Vagina (tissue), 2 donors: ENCODE results near the gene SLC22A23. TPM values are rescaled to one million over a fixed set of nuclear protein-coding genes. Genes with fewer than 3 reads are reported as not detected.

Experiments
- DNase-seq, 2 donors: peaks; one replicate each; pipeline ENCODE4 v3.0.0-alpha.2; 2017; ENCODE audit errors: extremely low spot score in 2 of 2
- H3K27ac ChIP-seq: fragments of 200-600 bp; sonication (generic); one replicate; pipeline ENCODE4 v1.5.1; 2019
- H3K27me3 ChIP-seq: fragments of 200-600 bp; sonication (generic); one replicate; pipeline ENCODE4 v1.5.1; 2019
- H3K36me3 ChIP-seq, 2 donors: fragments of 200-600 bp; sonication (generic); one replicate each; pipeline ENCODE4 v1.5.1; 2017 to 2019
- H3K4me1 ChIP-seq: fragments of 200-600 bp; sonication (generic); one replicate; pipeline ENCODE4 v1.5.1; 2019
- H3K4me3 ChIP-seq, 2 donors: fragments of 200-600 bp; sonication (generic); 1 replicate in 1 of 2; 2 replicates in 1 of 2; pipeline ENCODE4 v1.5.1; 2016 to 2019
- H3K9me3 ChIP-seq: fragments of 200-600 bp; sonication (generic); one replicate; pipeline ENCODE4 v1.5.1; 2019
- POLR2A ChIP-seq, 2 donors: fragments of 450-650 bp; IDR thresholded peaks; one replicate each; pipeline ENCODE4 v1.6.1; 2017; ENCODE audit warnings: antibody characterized with exemption in 2 of 2, mild to moderate bottlenecking in 2 of 2, moderate library complexity in 2 of 2
- POLR2AphosphoS5 ChIP-seq, 2 donors: sonication (generic); formaldehyde crosslinking; IDR thresholded peaks; one replicate each; pipeline ENCODE4 v1.9.0; 2017; ENCODE audit warnings: antibody characterized with exemption in 2 of 2, mild to moderate bottlenecking in 2 of 2, low read depth in 1 of 2; ENCODE audit not compliant: insufficient read depth in 1 of 2
- intact Hi-C: fragments of 100-400 bp; cut with DNase I; formaldehyde crosslinking; loops from one replicate; pipeline ENCODE4 v1.15.1; 2023
- total RNA-seq: library from RNA; depleted of rRNA; stranded (reverse); fragments of >200 nt; gene quantifications from one replicate; pipeline ENCODE4 v1.2.3, GENCODE V29; 2016
- TF ChIP-seq, protein P1 (sequence below), 3 experiments: fragments of 450-650 bp in 2 of 3; fragments of 200-600 bp in 1 of 3; sonication (generic) in 1 of 3; IDR thresholded peaks; one replicate each; pipeline ENCODE4 v1.5.1; 2017 to 2019; ENCODE audit warnings: antibody characterized with exemption in 3 of 3, mild to moderate bottlenecking in 2 of 3, moderate library complexity in 2 of 3

SLC22A23 gene
- total RNA-seq, 1 donor from 2014 or later: 40.5 TPM

GRCh38 chr6:3453413-3454272, 3.2 kb downstream of the SLC22A23 start:
- no peaks in the 10 kb centered on the region for H3K9me3 ChIP-seq
- no peak overlapping the region for H3K4me3 ChIP-seq
- DNase-seq: no peak
- H3K4me1 ChIP-seq: peaks cover 36% of the 10 kb centered on the region
- TF ChIP-seq, protein P1, sequence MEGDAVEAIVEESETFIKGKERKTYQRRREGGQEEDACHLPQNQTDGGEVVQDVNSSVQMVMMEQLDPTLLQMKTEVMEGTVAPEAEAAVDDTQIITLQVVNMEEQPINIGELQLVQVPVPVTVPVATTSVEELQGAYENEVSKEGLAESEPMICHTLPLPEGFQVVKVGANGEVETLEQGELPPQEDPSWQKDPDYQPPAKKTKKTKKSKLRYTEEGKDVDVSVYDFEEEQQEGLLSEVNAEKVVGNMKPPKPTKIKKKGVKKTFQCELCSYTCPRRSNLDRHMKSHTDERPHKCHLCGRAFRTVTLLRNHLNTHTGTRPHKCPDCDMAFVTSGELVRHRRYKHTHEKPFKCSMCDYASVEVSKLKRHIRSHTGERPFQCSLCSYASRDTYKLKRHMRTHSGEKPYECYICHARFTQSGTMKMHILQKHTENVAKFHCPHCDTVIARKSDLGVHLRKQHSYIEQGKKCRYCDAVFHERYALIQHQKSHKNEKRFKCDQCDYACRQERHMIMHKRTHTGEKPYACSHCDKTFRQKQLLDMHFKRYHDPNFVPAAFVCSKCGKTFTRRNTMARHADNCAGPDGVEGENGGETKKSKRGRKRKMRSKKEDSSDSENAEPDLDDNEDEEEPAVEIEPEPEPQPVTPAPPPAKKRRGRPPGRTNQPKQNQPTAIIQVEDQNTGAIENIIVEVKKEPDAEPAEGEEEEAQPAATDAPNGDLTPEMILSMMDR (IDR thresholded peaks at IDR 0.05): no peak
- TF ChIP-seq POLR2AphosphoS5 (IDR thresholded peaks at IDR 0.05; ENCODE audit: insufficient read depth in 1 of 2, low read depth in 1 of 2): no peak
- TF ChIP-seq POLR2A (IDR thresholded peaks at IDR 0.05): no peak
- intact Hi-C loops: no loop called here
- peaks cover 4% of the 10 kb centered on the region for H3K27me3 ChIP-seq
- no peak overlapping the region for H3K27ac ChIP-seq
- H3K36me3 ChIP-seq: no peaks in the 10 kb centered on the region

DNA sequence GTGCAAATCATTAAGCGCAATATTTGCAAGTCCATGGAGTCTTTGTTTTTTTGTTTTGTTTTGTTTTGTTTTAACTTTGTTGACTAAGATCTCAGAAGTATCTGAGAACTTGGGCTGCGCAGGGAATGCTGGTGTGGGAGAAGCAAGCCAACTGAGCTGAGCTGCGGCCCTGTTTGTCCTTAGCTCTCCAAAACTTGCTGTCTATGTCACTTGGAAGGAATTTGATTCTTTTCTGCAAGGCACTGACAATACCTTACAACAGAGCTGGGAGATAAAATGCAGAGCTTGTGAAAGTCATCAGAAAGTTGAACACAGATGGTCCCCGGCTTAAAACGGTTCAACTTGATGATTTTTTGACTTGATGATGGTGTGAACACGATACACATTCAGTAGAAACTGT, 5.4 kb downstream of the SLC22A23 start:
- peaks cover 31% of the 10 kb centered on the region for H3K4me1 ChIP-seq
- TF ChIP-seq POLR2A (IDR thresholded peaks at IDR 0.05) (no peak), POLR2AphosphoS5 (IDR thresholded peaks at IDR 0.05; ENCODE audit: insufficient read depth in 1 of 2, low read depth in 1 of 2) (no peak)
- TF ChIP-seq, protein P1 (IDR thresholded peaks at IDR 0.05): no peak
- no peak overlapping the region for H3K27ac ChIP-seq
- H3K4me3 ChIP-seq: no peak overlapping the region
- H3K9me3 ChIP-seq: no peaks in the 10 kb centered on the region
- peaks cover 4% of the 10 kb centered on the region for H3K27me3 ChIP-seq
- H3K36me3 ChIP-seq: no peaks in the 10 kb centered on the region
- DNase-seq: no peak
- intact Hi-C loops: no loop called here

GRCh38 chr6:3450888-3451287, 6.0 kb downstream of the SLC22A23 start:
- no peak overlapping the region for H3K4me3 ChIP-seq
- peaks cover 29% of the 10 kb centered on the region for H3K4me1 ChIP-seq
- peaks cover 4% of the 10 kb centered on the region for H3K27me3 ChIP-seq
- no peak for DNase-seq
- TF ChIP-seq, protein P1 (IDR thresholded peaks at IDR 0.05): no peak
- TF ChIP-seq POLR2AphosphoS5 (IDR thresholded peaks at IDR 0.05; ENCODE audit: insufficient read depth in 1 of 2, low read depth in 1 of 2) (no peak), POLR2A (IDR thresholded peaks at IDR 0.05) (no peak)
- intact Hi-C loops: no loop called here
- no peaks in the 10 kb centered on the region for H3K9me3 ChIP-seq
- H3K36me3 ChIP-seq: no peaks in the 10 kb centered on the region
- H3K27ac ChIP-seq: no peak overlapping the region

DNA sequence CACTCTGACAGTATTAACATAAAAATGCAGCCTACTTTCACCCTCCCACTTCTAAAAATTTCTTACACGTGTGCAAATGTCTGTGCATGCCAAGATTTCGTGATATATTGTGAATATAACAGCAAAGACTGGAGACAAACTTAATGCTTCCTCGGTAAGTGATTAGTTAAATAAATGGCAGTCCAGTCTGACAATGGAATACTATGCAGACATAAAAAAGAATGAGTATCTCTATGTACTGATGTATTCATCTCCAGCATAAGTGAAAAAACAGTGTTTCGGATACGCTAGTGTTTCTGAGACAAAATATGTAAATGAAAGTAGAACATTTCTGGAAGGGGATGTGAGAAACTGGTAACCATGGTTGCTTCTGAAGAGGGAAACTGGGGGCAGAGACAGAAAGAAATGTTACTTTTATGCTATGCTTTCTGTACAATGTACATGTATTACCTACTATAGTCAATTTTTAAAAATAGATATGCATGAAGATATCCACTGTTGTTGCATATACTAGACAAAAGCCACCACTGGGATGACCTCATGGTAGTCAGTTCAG, 7.0 kb downstream of the SLC22A23 start:
- intact Hi-C loops: no loop called here
- Histone ChIP-seq H3K9me3 (no peaks in the 10 kb centered on the region), H3K27ac (no peak overlapping the region), H3K4me3 (no peak overlapping the region), H3K27me3 (peaks cover 4% of the 10 kb centered on the region), H3K36me3 (no peaks in the 10 kb centered on the region), H3K4me1 (peaks cover 18% of the 10 kb centered on the region)
- TF ChIP-seq POLR2A (IDR thresholded peaks at IDR 0.05): no peak
- no peak for TF ChIP-seq POLR2AphosphoS5 (IDR thresholded peaks at IDR 0.05; ENCODE audit: insufficient read depth in 1 of 2, low read depth in 1 of 2)
- TF ChIP-seq, protein P1 (IDR thresholded peaks at IDR 0.05): no peak
- no peak for DNase-seq

DNA sequence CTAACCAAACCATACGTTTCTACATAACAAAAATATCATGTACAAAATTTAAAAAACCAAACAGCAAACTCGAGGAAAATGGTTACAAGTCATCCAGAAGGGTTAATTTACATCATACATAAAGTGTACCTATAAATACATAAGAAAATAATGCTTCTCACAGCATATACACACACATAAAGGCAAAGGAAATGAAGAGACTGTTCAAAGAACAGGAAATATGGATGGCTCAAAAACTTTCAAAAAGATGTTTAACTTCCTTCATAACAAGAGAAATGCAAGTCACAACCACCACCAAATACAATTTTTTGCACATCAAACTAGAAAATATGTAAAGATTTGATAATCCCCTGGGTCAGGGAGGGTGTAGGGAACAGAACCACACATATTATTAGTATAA, 7.5 kb downstream of the SLC22A23 start:
- H3K4me3 ChIP-seq: no peak overlapping the region
- no peak for DNase-seq
- intact Hi-C loops: no loop called here
- H3K36me3 ChIP-seq: no peaks in the 10 kb centered on the region
- no peak overlapping the region for H3K27ac ChIP-seq
- TF ChIP-seq POLR2AphosphoS5 (IDR thresholded peaks at IDR 0.05; ENCODE audit: insufficient read depth in 1 of 2, low read depth in 1 of 2): no peak
- TF ChIP-seq, protein P1 (IDR thresholded peaks at IDR 0.05): no peak
- TF ChIP-seq POLR2A (IDR thresholded peaks at IDR 0.05): no peak
- H3K27me3 ChIP-seq: peaks cover 4% of the 10 kb centered on the region
- peaks cover 13% of the 10 kb centered on the region for H3K4me1 ChIP-seq
- no peaks in the 10 kb centered on the region for H3K9me3 ChIP-seq
